ENCODE data around the gene ZNF683. TPM values are rescaled to one million over a fixed set of nuclear protein-coding genes. Genes with fewer than 3 reads are reported as not detected.

ZNF683 gene
- total RNA-seq, 2 experiments from 2014 or later, result 0.41 TPM; not detected in 1

GRCh38 chr1:26373281-26373680 is 731 bp upstream of the ZNF683 start:
- Histone ChIP-seq H3K4me3 (ENCODE audit: low read length) (no peak overlapping the region), H3K9me3 (ENCODE audit: control insufficient read depth in 1 of 2, insufficient read depth in 1 of 2, low read length in 2 of 2) (no peaks in the 10 kb centered on the region), H3K4me1 (ENCODE audit: insufficient read depth, low read length) (peaks cover 99% of the 10 kb centered on the region), H3K36me3 (ENCODE audit: insufficient read depth, low read length) (no peaks in the 10 kb centered on the region), H3K27ac (ENCODE audit: low read depth in 1 of 2, low read length in 2 of 2) (peak overlapping the region; percentile 36 to 52), H3K27me3 (ENCODE audit: control insufficient read depth in 1 of 2, insufficient read depth in 2 of 2, low read length in 2 of 2) (no peaks in the 10 kb centered on the region)
- DNase-seq, result peak in 13 of 14 experiments; percentile 14 to 80 (median 38)
- ChIA-PET POLR2A (interaction anchor here (1.1 to 2.2 kb wide), 6 partner anchors 9 to 88 kb away, joined by 3 to 9 read pairs (median 4); no protein-coding TSS in a partner anchor), CTCF (interaction anchor here (1.2 to 3.9 kb wide), 5 partner anchors 9 to 139 kb away, joined by 4 to 22 read pairs (median 4); partner anchors contain the start of gene CEP85)
- no peaks in the 10 kb centered on the region for H3K36me3 Mint-ChIP-seq (ENCODE audit: low read depth)
- intact Hi-C loops (cut with DNase I, micrococcal nuclease), result no loop called here
- H3K27ac Mint-ChIP-seq, result peak overlapping the region; percentile 92
- H3K4me3 Mint-ChIP-seq, result peak overlapping the region; percentile 77
- no peaks in the 10 kb centered on the region for H3K27me3 Mint-ChIP-seq
- H3K4me1 Mint-ChIP-seq (ENCODE audit: low read depth), result peaks cover 87% of the 10 kb centered on the region
- peak; percentile 38 for ATAC-seq (ENCODE audit: poor library complexity)
- TF ChIP-seq CTCF (IDR thresholded peaks at IDR 0.05), result no peak
- H3K9me3 Mint-ChIP-seq, result peaks cover 5% of the 10 kb centered on the region

- H3K4me3 Mint-ChIP-seq, result peak overlapping the region; percentile 31
- no peak for TF ChIP-seq CTCF (IDR thresholded peaks at IDR 0.05)
These were observed 511 bp downstream of the ZNF683 start for GRCh38 chr1:26372039-26372438.

GRCh38 chr1:26370591-26371382 is 1.8 kb downstream of the ZNF683 start:
- Histone ChIP-seq H3K36me3 (ENCODE audit: insufficient read depth, low read length) (no peaks in the 10 kb centered on the region), H3K27me3 (ENCODE audit: control insufficient read depth in 1 of 2, insufficient read depth in 2 of 2, low read length in 2 of 2) (no peaks in the 10 kb centered on the region), H3K27ac (ENCODE audit: low read depth in 1 of 2, low read length in 2 of 2) (peak overlapping the region in 1 of 2 donors; percentile 52), H3K4me3 (ENCODE audit: low read length) (no peak overlapping the region), H3K9me3 (ENCODE audit: control insufficient read depth in 1 of 2, insufficient read depth in 1 of 2, low read length in 2 of 2) (no peaks in the 10 kb centered on the region), H3K4me1 (ENCODE audit: insufficient read depth, low read length) (peaks cover 86% of the 10 kb centered on the region)
- intact Hi-C loops (cut with DNase I, micrococcal nuclease), result no loop called here
- DNase-seq, result peak in 1 of 14 experiments; percentile 55
- ChIA-PET CTCF (interaction anchor here (1.6 kb wide), 1 partner anchor 46 kb away, joined by 4 read pairs; no protein-coding TSS in a partner anchor), POLR2A (interaction anchor here (0.7 to 1.4 kb wide), 3 partner anchors 7 to 82 kb away, joined by 3 to 6 read pairs (median 4); no protein-coding TSS in a partner anchor)
- Mint-ChIP-seq H3K4me3 (peak overlapping the region; percentile 50), H3K36me3 (ENCODE audit: low read depth) (no peaks in the 10 kb centered on the region), H3K4me1 (ENCODE audit: low read depth) (peaks cover 62% of the 10 kb centered on the region), H3K27me3 (no peaks in the 10 kb centered on the region), H3K9me3 (peaks cover 5% of the 10 kb centered on the region), H3K27ac (peak overlapping the region; percentile 68)
- no peak for TF ChIP-seq CTCF (IDR thresholded peaks at IDR 0.05)
- ATAC-seq (ENCODE audit: poor library complexity), result no peak

More at GRCh38 chr1:26372039-26372438, 511 bp downstream of the ZNF683 start:
- no peaks in the 10 kb centered on the region for H3K27me3 Mint-ChIP-seq
- intact Hi-C loops (cut with DNase I, micrococcal nuclease), result no loop called here
- ChIA-PET POLR2A (interaction anchor here (1.0 to 2.2 kb wide), 2 partner anchors 7 to 54 kb away, joined by 3 to 9 read pairs; partner anchors contain the start of gene CD52), CTCF (interaction anchor here (1.6 to 3.9 kb wide), 3 partner anchors 8 to 45 kb away, joined by 4 to 22 read pairs (median 4); no protein-coding TSS in a partner anchor)
- Histone ChIP-seq H3K27ac (ENCODE audit: low read depth in 1 of 2, low read length in 2 of 2) (peak overlapping the region in 1 of 2 donors; percentile 52), H3K4me3 (ENCODE audit: low read length) (no peak overlapping the region), H3K36me3 (ENCODE audit: insufficient read depth, low read length) (no peaks in the 10 kb centered on the region), H3K9me3 (ENCODE audit: control insufficient read depth in 1 of 2, insufficient read depth in 1 of 2, low read length in 2 of 2) (no peaks in the 10 kb centered on the region), H3K27me3 (ENCODE audit: control insufficient read depth in 1 of 2, insufficient read depth in 2 of 2, low read length in 2 of 2) (no peaks in the 10 kb centered on the region), H3K4me1 (ENCODE audit: insufficient read depth, low read length) (peaks cover 99% of the 10 kb centered on the region)
- peaks cover 75% of the 10 kb centered on the region for H3K4me1 Mint-ChIP-seq (ENCODE audit: low read depth)
- H3K9me3 Mint-ChIP-seq, result peaks cover 5% of the 10 kb centered on the region
- ATAC-seq (ENCODE audit: poor library complexity) (no peak), DNase-seq (peak in 1 of 14 experiments; percentile 46)
- H3K36me3 Mint-ChIP-seq (ENCODE audit: low read depth), result no peaks in the 10 kb centered on the region
- H3K27ac Mint-ChIP-seq, result peak overlapping the region; percentile 92
